NCI-H2227 treated with DMSO at 0.1 percent for 48 hours (cell line): ENCODE measurements around the gene NIN.

Source experiments
- DNase-seq: peaks from one replicate; lab custom pipeline; 2025; lab: John Stamatoyannopoulos, UW

NIN gene

DNA sequence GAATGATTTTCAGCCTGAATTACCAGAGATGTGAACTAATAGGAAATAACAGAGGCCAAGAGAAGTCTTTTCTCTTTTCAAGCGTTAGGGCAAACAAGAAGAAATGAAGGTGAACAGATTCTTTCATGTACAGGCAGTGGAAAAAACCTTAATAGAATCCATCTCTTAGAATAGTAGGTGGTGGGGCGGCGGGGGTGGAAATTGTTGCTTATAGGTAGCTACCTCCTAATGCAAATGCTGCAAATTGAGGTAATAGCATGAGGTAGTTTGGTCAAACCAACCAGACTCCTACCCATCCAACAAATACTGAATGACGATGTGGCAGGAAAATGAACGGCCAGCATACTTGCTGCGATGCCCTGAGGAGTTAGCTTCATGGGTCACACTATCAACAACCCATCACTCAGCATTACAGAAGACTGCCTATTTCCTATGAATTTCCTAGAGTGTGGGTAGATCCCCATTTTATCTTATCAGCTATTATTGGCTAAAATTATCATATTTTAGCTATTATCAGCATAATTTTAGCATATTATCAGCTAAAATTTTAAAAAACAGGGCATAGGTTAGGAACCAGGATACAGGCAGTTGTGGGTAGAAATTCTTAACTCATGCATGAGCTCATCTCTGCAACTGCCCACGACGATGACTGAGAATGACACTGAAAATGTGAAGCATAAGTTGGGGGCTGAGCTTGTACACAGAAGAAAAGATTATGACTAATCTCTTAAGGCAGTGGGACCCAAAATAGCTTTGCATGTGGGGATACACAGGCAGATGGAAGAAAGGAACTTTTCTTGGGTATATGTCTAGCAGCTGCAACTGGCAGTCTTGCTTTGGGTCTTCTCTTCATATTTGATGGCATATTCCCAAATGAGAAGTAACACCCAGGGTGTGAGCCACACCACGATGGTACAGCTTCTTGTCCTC, 68.7 kb downstream of the NIN start:
- DNase-seq: no peak

DNA sequence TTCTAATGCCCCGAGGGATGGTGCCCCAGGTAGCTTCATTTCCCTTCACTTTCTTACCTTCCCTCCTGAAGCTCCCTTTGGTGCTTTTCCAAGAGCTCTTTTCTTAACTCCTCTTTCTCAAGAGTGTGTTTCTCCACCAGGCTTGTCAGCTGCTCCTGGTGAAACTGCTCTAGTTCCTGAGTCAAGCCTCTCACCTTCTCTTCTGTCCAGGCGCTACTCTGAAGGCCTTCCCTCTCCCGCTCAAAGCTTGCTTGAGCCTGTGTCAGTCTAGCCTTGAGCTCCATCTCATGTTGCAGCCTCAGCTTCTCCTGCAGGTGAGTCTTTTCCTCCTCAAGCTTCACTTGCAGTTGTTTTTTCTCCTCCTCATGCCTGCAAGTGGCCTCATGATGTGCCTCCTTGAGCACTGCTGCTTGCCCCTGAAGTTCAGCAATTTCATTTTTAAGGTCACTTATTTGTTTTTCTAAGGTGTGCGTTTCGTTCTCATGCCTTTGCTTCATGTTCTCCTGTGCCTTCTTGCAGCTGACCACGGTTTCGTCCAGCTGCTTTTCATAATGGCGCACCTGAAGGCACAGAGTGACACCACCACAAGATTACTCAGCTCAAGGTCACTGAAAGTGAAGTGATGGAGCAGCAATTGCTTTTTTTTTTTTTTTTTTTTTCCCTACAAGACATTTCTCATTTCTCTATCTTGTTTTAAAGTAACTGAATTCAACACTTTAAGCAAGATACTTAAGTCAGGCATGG, 71.0 kb downstream of the NIN start:
- no peak for DNase-seq

DNA sequence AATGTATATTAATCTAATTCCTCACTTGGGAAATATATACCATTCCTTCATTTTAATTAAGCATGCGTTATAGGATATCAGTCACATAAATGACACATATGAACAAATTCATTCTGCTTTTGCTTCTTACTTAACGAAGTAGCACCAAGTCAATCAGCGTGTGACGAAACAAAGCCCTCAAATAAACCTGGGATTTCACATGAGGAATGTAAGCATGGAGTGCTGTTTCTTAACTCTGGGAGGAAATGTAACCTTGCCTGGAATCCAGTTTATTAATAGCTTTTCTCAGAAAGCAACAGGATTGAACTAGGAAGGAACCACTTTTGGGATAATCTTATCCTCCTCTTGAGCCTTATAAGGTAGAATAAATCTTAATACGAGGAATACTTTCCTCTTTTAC, 72.0 kb downstream of the NIN start:
- no peak for DNase-seq

DNA sequence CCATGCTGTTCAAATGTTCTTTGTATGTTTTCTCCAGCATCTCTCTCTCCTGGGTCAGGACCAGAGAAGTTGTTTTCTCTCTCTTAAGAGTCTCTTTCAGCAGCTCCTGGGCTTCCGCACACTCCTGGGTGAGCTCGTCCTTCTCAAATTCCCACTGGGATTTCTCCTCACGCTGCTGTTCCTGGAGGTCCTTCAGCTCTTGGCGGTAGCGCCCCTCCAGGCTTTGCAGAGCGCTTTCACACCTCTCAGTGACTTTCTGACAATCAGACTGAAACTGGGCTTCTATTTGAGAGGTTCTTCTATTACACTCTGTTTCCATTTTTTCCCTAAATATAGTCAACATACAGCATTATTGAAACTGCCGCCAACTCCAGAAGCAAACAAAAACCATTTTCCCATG, 72.7 kb downstream of the NIN start:
- DNase-seq: no peak

DNA sequence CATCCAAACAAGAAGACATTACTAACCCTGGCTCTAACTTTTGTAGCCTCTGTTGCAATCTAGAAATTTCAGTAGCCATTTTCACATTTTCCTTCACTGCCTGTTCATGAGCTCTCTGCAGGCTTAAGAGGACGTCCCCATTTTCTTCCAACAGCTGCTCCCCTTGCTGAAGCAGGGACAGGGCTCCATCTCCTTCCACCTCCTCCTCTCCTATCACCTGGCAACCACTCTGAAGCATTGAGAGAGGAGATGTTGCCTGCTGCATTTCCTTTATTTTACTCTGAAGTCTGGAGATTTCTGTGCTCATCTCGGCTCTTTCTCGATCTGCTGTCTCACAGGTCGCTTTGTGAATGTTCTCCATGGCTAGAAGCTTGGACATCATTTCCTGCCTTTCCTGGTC, 73.3 kb downstream of the NIN start:
- no peak for DNase-seq

- DNase-seq: no peak
Observed at GRCh38 chr14:50756300-50756699, 74.7 kb downstream of the NIN start.

GRCh38 chr14:50750323-50750722, 80.6 kb downstream of the NIN start:
- DNase-seq: no peak

DNA sequence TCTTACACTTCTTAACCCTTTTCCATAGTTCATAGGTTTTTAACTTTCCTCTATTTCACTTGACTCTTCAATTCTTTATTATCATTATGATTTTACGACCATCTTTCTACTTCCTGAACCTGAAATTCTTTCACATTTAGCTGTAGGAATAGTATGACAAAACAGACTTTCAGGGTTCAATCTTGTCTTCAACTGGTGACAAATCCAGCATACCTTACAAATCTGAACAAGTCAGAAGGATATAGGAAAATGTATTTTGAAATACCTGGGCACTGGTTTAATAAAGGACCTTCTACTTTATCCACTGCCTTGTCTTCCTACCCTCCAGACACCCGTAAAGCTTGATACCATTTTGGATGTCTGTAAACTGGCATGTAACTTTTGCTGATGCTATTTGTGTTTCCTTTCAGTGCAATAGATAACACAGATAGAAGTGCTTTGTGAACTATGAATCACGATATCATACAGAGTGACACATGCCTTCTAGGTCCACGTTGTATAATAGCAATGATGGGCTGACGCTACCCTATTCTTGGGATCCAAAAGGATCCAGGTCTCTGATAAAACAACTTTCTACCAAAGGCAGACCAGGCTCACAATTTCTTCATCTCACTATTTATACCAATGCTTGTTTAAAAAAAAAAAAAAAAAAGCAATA, 85.4 kb downstream of the NIN start:
- no peak for DNase-seq

DNA sequence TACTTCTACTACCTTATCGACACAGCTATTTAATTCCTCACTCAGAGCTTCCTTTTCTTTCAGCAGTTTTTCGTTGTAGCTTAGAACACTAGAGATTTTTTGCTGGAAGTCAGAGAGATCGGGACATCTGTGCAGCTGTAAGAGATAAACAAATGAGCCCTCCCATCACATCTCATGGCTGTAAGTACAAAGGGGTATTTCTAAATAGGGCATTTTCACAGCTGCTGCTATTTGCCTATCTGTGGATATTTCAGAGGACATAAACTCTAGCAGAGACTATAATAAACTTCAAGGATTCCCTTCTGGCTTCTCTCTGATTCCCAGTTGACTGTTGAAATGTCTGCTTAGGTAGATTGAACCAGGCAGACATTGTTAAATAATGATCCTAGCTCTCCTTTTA, 86.7 kb downstream of the NIN start:
- DNase-seq: no peak

DNA sequence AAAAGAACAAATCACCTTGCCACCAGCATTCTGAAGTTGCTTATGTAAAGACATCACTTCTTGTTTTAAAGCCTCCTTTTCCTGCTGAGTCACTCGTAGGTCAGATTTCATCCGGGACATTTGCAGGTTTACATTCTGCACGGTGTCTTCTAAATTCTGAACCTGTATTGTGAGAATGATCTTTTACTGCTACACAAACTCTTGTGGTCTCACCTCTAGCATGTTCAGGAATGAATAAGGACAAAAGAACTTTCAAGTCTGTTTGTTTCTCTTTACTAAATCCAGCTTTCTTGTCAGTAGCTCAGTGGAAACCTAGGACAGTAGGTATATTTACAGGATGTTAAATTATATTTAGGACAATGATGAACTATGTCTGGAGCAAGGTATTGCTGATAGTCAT, 89.4 kb downstream of the NIN start:
- DNase-seq: no peak

DNA sequence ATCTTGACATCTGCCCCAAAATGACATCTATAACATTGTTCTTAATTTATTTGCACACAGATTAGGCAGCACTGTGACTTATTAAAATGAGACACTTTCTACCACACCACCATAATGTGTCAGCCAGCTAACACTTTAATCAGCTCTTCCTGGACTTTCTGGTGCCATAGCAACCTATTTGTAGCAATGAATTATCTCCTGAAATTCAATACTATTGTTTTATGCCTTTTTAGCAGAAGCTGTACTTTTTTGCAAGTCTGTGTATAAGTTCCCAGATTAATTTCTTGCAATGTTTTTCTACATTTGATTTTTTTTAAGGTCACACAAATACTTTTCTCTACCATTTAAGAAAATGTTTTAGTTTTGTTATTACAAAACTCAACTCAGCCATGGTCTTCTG, 90.1 kb downstream of the NIN start:
- DNase-seq: no peak

GRCh38 chr14:50739186-50739585, 91.8 kb downstream of the NIN start:
- no peak for DNase-seq

GRCh38 chr14:50736932-50737419, 94.0 kb downstream of the NIN start:
- no peak for DNase-seq

DNA sequence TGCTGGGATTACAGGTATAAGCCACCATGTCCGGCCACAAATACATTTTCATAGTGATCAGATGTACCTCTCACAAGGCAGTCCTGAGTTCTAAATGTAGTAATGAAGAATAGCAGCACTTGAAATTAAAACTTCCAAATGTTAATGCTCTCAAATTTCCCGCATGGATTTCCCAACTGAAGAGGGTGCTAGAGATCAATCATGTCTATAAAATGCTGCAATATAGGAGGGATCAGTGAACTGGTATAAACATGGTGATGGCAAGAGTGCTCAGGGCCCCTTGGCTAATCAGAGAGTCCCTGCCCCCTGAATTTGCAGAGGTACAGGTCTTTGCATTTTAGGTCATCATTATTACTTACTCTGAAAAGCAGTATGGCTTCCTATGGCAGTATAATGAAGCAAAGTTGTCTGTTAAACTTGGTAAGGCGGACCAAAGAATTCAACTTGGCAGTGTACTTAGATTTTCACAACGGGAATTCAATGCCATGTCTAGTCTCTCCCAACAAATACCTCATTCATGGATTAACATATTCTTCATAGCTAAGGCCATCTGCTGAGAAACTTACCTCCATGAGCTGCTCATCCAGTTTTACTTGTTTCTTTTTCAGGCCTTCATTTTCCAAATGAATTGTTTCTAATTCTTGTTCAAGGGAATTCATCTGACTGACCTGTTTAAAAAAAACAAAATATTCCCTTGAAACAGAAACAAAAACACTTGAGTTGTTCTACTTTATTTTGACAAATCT, 95.8 kb downstream of the NIN start:
- DNase-seq: no peak

DNA sequence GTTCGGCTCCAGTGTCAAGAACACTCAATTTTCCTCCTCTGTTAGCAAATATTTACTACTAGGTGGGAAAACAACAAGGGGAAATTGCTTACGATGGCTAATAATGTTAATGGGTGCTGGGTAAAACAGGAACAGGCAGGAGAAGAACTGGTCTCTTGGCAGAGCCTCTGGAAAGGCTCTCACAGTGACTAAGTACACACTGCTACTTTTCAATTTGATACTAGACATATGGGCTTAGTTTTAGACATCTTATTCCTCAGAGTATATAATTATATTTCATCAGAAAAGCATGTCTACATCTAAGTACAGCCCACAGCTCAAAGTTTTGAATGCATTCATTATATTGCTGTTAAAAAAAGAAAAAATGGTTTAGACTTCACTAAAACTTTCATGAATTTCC, 97.5 kb downstream of the NIN start:
- DNase-seq: no peak

DNA sequence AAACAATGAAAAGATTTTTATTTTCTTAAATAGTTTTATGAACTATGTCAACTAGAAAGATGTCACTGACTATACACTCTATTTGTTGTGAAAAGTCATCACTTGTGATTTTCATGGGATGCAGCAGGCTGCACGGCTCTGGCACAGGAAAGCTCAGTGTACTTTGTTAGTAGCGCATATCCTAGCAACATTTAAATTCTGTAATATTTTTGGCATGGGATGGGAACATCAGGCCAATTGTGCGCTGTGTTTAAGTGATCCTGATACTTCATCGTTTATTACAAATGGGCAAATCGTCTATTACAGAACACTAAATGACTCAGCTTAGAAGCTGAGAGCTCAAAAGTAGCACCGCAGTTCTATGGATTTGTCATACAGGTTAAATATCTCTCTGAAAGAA, 102.1 kb downstream of the NIN start:
- DNase-seq: no peak

DNA sequence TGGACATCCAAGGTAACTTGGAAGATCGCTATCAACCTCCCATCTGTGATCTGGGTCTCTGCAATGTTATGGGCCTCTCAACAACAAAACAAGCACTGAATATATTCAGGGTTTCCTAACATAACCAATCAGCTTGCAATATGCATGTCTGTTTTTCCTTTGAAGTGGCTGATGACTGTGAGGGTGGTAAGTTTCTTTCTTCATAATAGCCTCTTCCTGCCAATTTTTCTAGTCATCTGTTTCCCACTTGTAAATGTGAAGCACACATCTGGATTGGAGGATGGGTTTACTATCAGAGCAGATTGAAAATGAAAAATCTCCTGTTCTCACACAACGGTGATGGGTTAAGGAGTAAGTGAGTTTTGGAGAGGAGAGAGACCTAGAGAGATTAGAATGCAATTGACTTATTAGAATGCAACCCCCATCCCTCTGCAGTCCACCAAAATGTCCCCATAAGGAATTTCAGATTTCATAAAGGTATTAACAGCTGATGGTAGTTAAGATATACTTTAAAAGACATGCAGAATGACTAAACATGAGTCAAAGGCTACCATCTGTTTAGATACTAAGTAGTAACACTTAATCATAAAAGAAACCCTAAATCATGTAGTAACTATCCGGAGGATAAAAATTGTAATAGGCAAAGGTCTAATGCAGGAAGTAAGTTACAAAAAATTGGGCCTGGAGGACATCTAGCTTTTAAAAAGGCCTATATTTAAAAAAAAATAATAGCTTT, 104.4 kb downstream of the NIN start:
- DNase-seq: no peak

DNA sequence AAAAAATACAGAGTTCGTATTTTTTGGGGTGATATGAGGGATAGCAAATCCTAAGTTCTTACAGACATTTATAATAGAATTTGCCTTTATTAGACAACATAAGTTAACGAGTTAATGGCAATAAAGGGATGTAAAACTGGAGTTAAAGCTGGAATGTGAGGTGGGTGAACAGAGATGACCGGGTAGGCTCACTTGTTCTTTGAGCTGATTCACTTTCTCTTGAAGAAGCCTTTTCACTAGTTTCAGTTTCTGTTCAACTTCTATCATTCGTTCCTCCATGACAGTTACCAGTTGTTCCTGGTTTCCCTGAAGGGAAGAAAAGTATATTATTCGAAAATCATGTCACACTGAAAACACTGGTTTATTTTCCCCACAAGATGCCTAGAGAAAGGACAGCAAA, 105.2 kb downstream of the NIN start:
- no peak for DNase-seq

DNA sequence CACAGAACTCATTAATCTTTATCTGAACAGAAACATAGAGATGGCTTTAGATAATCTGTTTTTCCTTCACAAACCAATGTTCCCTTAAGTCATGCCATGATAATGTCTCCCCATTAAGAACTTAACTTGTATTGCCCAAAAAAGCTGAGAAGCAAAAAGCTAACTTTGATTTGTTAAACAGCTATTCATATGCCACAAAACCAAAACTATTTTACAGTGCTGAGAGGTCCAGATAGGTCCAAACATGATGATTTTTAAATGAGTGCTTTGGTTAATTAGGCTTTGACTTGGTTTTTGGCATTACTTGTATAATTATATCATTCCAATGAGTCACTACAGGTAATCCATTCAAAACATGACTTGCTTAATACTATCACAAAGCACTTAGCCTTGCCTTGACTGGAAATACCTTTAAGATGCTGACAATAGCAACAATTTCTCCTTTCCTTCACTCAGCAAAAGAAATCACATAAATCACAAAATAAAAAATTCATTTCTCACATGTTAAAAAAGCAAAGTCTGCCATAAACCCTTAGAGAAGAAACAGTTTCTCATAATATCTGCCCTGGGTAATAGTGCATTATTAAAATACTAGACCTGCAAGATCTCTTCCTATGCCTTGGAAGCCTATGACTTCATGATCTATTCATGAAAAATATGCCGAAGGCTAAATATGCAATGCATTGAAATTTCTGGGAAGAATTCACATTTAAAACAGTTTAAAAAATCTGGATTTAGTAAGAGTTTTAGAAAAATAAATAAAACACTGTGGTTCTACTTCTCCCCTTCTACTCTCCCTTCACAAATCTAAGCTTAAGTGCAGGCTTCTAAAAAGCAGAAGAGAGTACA, 110.8 kb downstream of the NIN start:
- DNase-seq: no peak

DNA sequence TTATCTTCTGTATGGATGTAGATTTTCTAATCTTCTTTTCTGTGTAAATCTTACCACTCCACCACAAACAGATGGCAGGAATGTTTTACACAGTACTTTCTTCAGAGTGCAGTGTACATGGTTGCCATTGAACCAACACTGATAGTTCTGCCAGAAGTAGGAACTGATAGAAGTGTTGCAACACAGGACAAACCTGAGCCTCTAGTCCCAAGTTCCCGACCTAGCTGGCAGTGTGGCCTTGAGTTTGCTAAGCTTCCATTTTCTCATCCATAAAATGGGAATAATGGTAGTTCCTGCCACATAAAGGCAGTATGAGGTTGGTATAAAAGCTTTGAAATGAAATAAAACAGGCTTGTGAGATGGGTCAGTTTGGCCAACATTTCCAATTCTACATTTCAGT, 112.0 kb downstream of the NIN start:
- no peak for DNase-seq
